Chondrocyte (in vitro differentiated cells): ENCODE results near the gene CCNF. TPM values are rescaled to one million over a fixed set of nuclear protein-coding genes. Genes with fewer than 3 reads are reported as not detected.
A peak's percentile ranks its signal among the peaks of the same experiment; 100 is the strongest.

Experiments used
- DNase-seq: peaks from one replicate; pipeline ENCODE4 v3.0.0; 2021; ENCODE audit warnings: mixed read lengths, low spot score
- H3K27ac Mint-ChIP-seq: one replicate; pipeline ENCODE4 v1.8.0; 2021; ENCODE audit warnings: mild to moderate bottlenecking, moderate library complexity, mixed read lengths; ENCODE audit not compliant: unreplicated experiment
- H3K27me3 Mint-ChIP-seq: 2 replicates; pipeline ENCODE4 v1.8.0; 2021; ENCODE audit warnings: low read depth, mixed read lengths
- H3K36me3 Mint-ChIP-seq: 2 replicates; pipeline ENCODE4 v1.8.0; 2021; ENCODE audit warnings: low read depth, mixed read lengths
- H3K4me1 Mint-ChIP-seq: 2 replicates; pipeline ENCODE4 v1.8.0; 2021; ENCODE audit warnings: low read depth, mild to moderate bottlenecking, mixed read lengths
- H3K4me3 Mint-ChIP-seq: one replicate; pipeline ENCODE4 v1.8.0; 2021; ENCODE audit warnings: mild to moderate bottlenecking, moderate library complexity, mixed read lengths; ENCODE audit not compliant: unreplicated experiment
- H3K9me3 Mint-ChIP-seq: 2 replicates; pipeline ENCODE4 v1.8.0; 2021; ENCODE audit warnings: low read depth, mixed read lengths
- total RNA-seq: library from RNA; stranded (reverse); gene quantifications from 3 replicates; pipeline ENCODE4 v1.2.1, GENCODE V29; 2021
- TF ChIP-seq, protein P1 (sequence below): fragments of 200-600 bp; sonication (generic); IDR thresholded peaks from 2 replicates; pipeline ENCODE4 v1.5.0; 2021; ENCODE audit warnings: antibody characterized with exemption, mild to moderate bottlenecking, moderate library complexity

CCNF gene
- total RNA-seq, 1 donor from 2014 or later: 7.6 TPM

DNA sequence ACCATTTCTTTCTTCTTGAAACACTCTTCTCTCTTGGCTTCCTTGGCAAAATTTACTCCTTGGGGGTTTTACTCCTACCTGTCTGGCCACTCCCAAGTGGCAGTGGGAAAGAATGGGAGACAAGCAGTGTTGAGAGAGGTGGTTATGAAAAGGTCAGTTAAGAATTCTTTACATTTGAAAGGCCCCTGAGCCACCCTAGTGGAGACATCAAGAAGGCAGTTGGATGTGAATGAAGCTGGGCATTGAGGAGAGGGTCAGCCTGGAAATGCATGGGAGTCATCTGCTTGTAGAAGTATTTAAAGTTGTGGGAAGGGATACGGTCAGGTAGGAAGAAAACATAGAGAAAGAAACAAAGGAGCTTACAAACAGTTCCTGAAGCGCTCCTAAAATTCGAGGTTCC is 42.3 kb upstream of the CCNF start:
- Mint-ChIP-seq H3K27ac (no peak overlapping the region), H3K4me1 (peaks cover under 1% of the 10 kb centered on the region), H3K36me3 (peaks cover 4% of the 10 kb centered on the region), H3K4me3 (no peak overlapping the region), H3K27me3 (peaks cover 9% of the 10 kb centered on the region), H3K9me3 (peaks cover 8% of the 10 kb centered on the region)
- no peak for DNase-seq
- TF ChIP-seq, protein P1, sequence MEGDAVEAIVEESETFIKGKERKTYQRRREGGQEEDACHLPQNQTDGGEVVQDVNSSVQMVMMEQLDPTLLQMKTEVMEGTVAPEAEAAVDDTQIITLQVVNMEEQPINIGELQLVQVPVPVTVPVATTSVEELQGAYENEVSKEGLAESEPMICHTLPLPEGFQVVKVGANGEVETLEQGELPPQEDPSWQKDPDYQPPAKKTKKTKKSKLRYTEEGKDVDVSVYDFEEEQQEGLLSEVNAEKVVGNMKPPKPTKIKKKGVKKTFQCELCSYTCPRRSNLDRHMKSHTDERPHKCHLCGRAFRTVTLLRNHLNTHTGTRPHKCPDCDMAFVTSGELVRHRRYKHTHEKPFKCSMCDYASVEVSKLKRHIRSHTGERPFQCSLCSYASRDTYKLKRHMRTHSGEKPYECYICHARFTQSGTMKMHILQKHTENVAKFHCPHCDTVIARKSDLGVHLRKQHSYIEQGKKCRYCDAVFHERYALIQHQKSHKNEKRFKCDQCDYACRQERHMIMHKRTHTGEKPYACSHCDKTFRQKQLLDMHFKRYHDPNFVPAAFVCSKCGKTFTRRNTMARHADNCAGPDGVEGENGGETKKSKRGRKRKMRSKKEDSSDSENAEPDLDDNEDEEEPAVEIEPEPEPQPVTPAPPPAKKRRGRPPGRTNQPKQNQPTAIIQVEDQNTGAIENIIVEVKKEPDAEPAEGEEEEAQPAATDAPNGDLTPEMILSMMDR: peak; percentile 59

DNA sequence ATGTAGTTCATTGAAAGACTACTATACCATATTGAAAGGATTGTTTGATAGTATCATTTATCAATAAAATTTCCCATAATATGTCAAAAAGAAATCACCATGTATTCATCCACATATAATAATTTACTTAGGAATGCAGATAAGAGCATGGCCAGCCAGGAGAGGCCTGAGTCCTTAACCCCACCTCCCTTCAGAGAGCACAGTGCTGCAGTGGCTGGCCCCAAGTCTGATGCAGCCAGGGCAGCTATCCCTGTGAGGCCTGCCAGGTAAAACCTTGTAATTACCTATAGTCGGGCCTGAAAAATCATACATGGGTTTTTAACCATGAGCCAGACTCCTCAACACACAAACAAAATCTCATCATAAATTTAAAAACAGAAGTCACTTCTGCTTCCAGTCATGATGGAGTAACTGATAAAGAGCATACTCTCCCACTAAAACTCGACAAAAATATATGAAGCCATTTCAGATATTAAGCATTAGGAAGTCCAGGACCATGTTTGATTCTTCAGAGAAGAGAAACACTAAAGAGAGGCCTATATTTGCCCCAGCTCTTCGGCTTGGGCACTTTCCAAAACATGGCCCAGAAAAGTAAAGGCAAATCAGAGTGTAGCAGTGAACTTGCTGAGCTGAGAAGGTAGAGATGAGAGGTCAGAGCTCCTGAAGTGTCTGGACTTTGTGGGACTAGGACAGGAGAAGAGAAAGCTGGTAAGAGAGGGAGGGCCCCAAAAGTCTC is 40.9 kb upstream of the CCNF start:
- H3K4me3 Mint-ChIP-seq: no peak overlapping the region
- H3K27ac Mint-ChIP-seq: no peak overlapping the region
- no peaks in the 10 kb centered on the region for H3K36me3 Mint-ChIP-seq
- peaks cover 8% of the 10 kb centered on the region for H3K9me3 Mint-ChIP-seq
- TF ChIP-seq, protein P1: no peak
- peaks cover 3% of the 10 kb centered on the region for H3K27me3 Mint-ChIP-seq
- H3K4me1 Mint-ChIP-seq: peaks cover 4% of the 10 kb centered on the region
- DNase-seq: no peak

DNA sequence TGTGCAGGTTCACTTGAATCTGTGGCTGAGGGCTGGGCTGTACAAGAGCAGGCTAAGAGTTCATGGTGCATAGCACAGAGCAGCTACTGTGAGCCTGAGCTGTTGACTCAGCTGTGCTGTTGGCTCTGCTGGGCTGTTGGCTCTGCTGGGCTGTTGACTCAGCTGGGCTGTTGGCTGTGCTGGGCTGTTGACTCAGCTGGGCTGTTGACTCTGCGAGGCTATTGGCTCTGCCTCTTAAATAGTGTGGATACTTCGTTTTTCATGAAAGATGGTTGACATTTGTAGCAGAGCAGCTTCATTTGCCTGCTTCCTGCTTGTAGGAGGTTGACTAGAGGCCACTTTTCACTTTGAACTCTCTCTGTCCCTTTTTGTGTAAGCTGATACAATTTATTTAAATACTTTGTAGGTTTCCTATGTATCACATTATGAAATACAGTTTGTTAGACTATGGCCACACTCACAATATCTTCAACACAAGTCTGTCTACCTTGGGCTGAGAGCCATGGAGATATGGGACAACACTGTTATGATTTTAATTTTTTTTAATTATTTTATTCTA is 40.3 kb upstream of the CCNF start:
- peaks cover 2% of the 10 kb centered on the region for H3K27me3 Mint-ChIP-seq
- no peaks in the 10 kb centered on the region for H3K36me3 Mint-ChIP-seq
- H3K4me1 Mint-ChIP-seq: peaks cover 4% of the 10 kb centered on the region
- TF ChIP-seq, protein P1: no peak
- no peak overlapping the region for H3K27ac Mint-ChIP-seq
- DNase-seq: no peak
- peaks cover 8% of the 10 kb centered on the region for H3K9me3 Mint-ChIP-seq
- no peak overlapping the region for H3K4me3 Mint-ChIP-seq

DNA sequence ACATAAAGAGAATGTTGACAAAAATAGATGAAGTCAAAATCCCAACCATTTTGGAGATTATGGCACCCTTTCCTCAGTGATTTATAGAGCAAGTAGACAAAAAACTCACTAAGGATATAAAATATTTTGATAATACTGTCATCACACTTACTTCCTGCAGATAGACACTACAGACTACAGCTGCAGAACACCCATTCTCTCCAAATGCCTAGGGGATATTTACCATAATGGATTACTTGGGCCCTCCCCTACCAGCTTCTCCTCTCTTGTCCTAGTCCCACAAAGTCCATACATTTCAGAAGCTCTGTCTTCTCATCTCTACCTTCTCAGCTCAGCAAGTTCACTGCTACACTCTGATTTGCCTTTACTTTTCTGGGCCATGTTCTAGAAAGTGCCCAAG is 37.2 kb upstream of the CCNF start:
- TF ChIP-seq, protein P1: no peak
- no peak for DNase-seq
- H3K9me3 Mint-ChIP-seq: peaks cover 8% of the 10 kb centered on the region
- no peak overlapping the region for H3K27ac Mint-ChIP-seq
- no peaks in the 10 kb centered on the region for H3K36me3 Mint-ChIP-seq
- peaks cover 4% of the 10 kb centered on the region for H3K4me1 Mint-ChIP-seq
- H3K4me3 Mint-ChIP-seq: no peak overlapping the region
- peaks cover 10% of the 10 kb centered on the region for H3K27me3 Mint-ChIP-seq

DNA sequence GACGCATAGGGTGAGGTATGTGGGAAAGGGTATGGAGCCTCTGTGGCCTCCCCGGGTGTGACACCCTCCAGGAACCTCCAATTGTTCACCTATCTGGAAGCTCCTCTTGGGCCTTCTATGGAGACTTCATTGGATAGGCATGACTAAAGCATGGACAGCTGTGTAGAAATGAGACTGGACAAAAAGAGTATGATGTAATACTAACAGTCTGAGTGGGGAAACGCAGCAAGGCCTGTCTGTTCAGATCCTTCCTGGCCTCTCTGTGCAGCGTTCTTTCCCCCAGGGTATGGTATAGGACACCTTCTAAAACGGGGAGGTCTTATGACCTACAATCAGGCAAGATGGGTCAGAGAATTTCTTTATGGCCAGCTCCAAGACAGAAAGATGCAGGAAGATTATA is 30.7 kb upstream of the CCNF start:
- TF ChIP-seq, protein P1: no peak
- Mint-ChIP-seq H3K9me3 (no peaks in the 10 kb centered on the region), H3K4me3 (no peak overlapping the region), H3K27me3 (peaks cover 10% of the 10 kb centered on the region), H3K27ac (no peak overlapping the region), H3K4me1 (no peaks in the 10 kb centered on the region), H3K36me3 (no peaks in the 10 kb centered on the region)
- no peak for DNase-seq
